ENCODE results near the gene VWA3B. TPM values are rescaled to one million over a fixed set of nuclear protein-coding genes. Genes with fewer than 3 reads are reported as not detected.

Gene VWA3B
- total RNA-seq, 4 donors from 2014 or later: not detected

DNA sequence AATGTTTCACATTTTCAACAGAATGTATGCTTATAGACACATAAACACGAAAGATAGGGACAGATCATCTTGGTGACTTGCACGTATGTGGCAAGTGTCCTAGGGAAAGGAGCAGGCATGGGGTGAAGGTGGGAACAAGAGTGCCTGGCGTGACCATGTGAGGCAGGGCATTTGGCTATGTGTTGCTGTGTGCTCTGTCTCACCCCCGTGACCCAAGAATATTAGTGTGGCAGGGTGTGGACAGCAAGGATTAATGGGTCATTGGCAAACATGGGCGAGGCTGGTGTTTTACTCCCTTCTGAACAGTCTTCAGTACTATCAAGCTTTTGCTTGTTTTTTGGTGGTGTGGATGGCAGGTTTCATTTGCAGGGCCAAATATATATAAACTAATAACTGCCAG is 1.3 kb upstream of the VWA3B start:
- peaks cover 0 to 37% (median 0%) of the 10 kb centered on the region in 4 donors for H3K27me3 ChIP-seq
- intact Hi-C loops (cut with DNase I): no loop called here
- H3K27ac ChIP-seq: peak overlapping the region in 2 of 4 donors; percentile 47 to 80
- DNase-seq: no peak
- no peaks in the 10 kb centered on the region for H3K36me3 ChIP-seq
- H3K9me3 ChIP-seq: no peaks in the 10 kb centered on the region
- 70 to 71% methylated on average over 5 of the region's 5 CpGs for WGBS, 2 donors
- peaks cover 10 to 36% (median 13%) of the 10 kb centered on the region in 3 donors for H3K4me1 ChIP-seq
- no peak overlapping the region for H3K4me3 ChIP-seq
- TF ChIP-seq POLR2A (IDR thresholded peaks at IDR 0.05): no peak
- TF ChIP-seq CTCF (IDR thresholded peaks at IDR 0.05): no peak

- TF ChIP-seq POLR2A (IDR thresholded peaks at IDR 0.05): no peak
- no peak for TF ChIP-seq CTCF (IDR thresholded peaks at IDR 0.05)
- no peak for DNase-seq
- H3K4me1 ChIP-seq: peaks cover 10 to 36% (median 13%) of the 10 kb centered on the region in 3 donors
- intact Hi-C loops (cut with DNase I): no loop called here
- no peaks in the 10 kb centered on the region for H3K36me3 ChIP-seq
- WGBS, 2 donors: 43 to 74% methylated on average over 6 of the region's 13 CpGs
- peaks cover 0 to 37% (median 0%) of the 10 kb centered on the region in 4 donors for H3K27me3 ChIP-seq
- H3K9me3 ChIP-seq: no peaks in the 10 kb centered on the region
- H3K4me3 ChIP-seq: peak overlapping the region; percentile 24 to 71 (median 52)
- peak overlapping the region in 2 of 4 donors; percentile 49 to 80 for H3K27ac ChIP-seq
Measured at GRCh38 chr2:98087447-98088020, 567 bp downstream of the VWA3B start.

DNA sequence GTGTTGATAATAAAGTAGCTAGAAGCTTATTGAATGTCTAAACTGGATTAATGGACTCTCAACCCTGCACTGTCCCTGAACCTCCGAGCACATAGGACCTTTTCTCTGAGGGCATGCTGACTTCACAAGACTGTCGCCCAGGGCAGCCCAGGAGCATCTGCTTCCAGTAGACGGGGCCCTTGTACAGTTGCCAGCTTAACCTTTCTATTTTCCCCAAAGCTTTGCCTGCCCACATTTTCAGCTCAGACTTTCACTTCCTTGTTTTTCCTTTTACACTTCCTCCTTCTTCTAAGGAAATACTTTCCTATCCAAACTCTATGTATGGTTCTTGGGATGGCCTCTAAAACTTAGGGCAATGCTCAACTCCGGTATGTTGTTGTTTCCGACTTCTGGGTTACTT is 1.3 kb downstream of the VWA3B start:
- H3K27me3 ChIP-seq: peaks cover 0 to 31% (median 0%) of the 10 kb centered on the region in 4 donors
- TF ChIP-seq CTCF (IDR thresholded peaks at IDR 0.05) (no peak), POLR2A (IDR thresholded peaks at IDR 0.05) (no peak)
- H3K9me3 ChIP-seq: no peaks in the 10 kb centered on the region
- WGBS, 2 donors: 71 to 86% methylated on average over 5 of the region's 5 CpGs
- no peak for DNase-seq
- peaks cover 10 to 36% (median 13%) of the 10 kb centered on the region in 3 donors for H3K4me1 ChIP-seq
- no peak overlapping the region for H3K27ac ChIP-seq
- intact Hi-C loops (cut with DNase I): no loop called here
- no peak overlapping the region for H3K4me3 ChIP-seq
- no peaks in the 10 kb centered on the region for H3K36me3 ChIP-seq

DNA sequence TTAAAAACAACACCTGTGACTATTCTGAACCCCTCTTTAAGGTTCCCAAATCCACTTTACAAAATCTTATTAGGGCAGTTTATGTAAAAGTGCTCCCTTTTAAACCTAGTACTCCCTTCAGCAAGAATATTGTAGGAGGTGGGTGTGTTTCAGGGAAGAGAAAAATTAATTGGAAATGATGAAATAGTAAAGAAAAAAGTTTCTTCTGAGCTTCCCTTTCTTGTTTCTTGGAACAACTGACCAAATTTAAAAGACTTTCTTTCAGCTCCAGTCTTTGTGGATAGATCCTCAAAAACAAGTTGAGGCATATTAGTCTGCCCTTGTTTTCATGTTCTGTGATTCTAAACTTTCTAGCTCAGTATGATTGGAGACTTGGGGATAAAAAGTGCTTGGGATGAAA is 3.0 kb downstream of the VWA3B start:
- Histone ChIP-seq H3K27me3 (peaks cover 0 to 20% (median 0%) of the 10 kb centered on the region in 4 donors), H3K9me3 (no peaks in the 10 kb centered on the region), H3K36me3 (no peaks in the 10 kb centered on the region), H3K4me3 (no peak overlapping the region), H3K4me1 (peaks cover 10 to 31% (median 13%) of the 10 kb centered on the region in 3 donors), H3K27ac (no peak overlapping the region)
- no peak for TF ChIP-seq POLR2A (IDR thresholded peaks at IDR 0.05)
- no peak for TF ChIP-seq CTCF (IDR thresholded peaks at IDR 0.05)
- DNase-seq: no peak
- intact Hi-C loops (cut with DNase I): no loop called here

DNA sequence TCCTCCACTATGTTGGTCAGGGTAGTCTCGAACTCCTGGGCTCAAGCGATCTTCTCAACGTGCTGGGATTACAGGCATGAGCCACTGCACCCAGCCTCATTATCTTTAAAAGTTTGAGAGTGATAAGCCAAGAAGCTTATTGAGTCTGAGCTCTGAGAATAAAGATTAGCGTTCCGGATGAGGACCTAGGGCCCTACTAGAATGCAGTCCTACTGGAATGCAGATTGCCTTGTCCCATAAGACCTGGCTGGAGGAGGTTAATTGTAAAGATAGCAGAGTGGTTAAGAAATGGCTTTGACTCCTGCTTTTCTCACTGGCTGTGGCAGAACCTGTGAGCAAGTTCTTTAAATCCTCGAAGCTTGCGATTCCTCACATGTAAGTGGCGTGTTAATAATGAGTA is 4.0 kb downstream of the VWA3B start:
- H3K27ac ChIP-seq: no peak overlapping the region
- no peaks in the 10 kb centered on the region for H3K36me3 ChIP-seq
- no peak for DNase-seq
- TF ChIP-seq POLR2A (IDR thresholded peaks at IDR 0.05): no peak
- TF ChIP-seq CTCF (IDR thresholded peaks at IDR 0.05): no peak
- peaks cover 0 to 6% (median 0%) of the 10 kb centered on the region in 3 donors for H3K9me3 ChIP-seq
- no peak overlapping the region for H3K4me3 ChIP-seq
- WGBS, 2 donors: 84 to 94% methylated on average over 7 to 8 of the region's 8 CpGs
- H3K4me1 ChIP-seq: peaks cover 10 to 21% (median 13%) of the 10 kb centered on the region in 3 donors
- H3K27me3 ChIP-seq: peaks cover 0 to 12% (median 0%) of the 10 kb centered on the region in 4 donors
- intact Hi-C loops (cut with DNase I): no loop called here

Measured in esophagus squamous epithelium (tissue), 5 donors.